T-helper 2 cell treated with Interferon-gamma antibody and Interleukin-4, amounts not matched to agents 100 ng/mL and 5 ng/mL, for 36 hours (primary cell): ENCODE results near the gene CA5A. TPM values are rescaled to one million over a fixed set of nuclear protein-coding genes. Genes with fewer than 3 reads are reported as not detected.
"Not testable (repeated sequence)": the region's sequence is repeated elsewhere in the genome, so short reads cannot be mapped to it uniquely, and the experiment has no call there.

Source experiments
- intact Hi-C: fragments of 100-400 bp; cut with micrococcal nuclease; formaldehyde crosslinking; loops from one replicate; pipeline ENCODE4 v1.15.1; 2023
- total RNA-seq: library from RNA; stranded (reverse); gene quantifications from 2 replicates; pipeline ENCODE4 v1.2.3, GENCODE V29; 2022

The CA5A gene
- total RNA-seq, 1 donor from 2014 or later = not detected

DNA sequence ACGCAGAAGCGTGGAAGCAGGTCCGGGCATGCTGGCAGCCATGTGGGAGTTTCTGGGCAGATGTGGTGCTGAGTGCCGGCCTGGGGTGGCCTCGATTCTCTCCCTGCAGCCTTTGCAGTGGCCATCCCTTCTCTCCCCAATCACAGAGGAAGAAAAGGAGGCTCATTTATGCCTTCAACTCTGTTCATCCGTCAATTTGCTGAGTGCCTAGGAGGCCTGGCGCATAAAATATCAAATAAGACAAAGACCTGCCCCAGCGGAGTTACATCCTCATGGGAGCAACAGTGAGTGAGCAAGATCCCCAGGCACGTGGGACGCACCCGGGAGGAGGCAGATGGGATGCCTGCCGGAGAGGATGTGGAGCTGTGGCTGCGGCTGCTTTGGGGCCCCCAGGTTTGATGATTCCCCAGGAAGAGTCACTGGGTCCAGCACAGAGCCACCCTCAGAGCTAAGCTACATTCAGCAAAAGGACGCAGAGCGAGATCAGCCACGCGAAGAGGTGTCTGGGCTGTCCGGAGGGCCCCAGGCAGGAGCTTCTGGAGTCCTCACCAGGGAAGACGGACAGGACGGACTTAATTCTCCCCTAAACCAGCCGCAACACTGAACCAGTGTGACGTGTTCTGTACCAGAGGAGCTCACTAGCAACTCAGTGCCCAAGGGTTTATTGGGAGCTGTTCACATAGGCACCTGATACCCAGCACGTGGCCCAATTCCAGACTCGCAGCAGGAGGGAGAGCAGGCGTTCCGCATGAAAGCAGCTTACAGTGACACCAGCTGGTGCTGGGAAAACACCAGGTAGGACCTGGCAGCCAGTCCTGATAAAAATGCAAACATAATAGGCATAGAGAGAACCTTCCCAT is 11.3 kb downstream of the CA5A start:
- intact Hi-C loops = no loop called here

DNA sequence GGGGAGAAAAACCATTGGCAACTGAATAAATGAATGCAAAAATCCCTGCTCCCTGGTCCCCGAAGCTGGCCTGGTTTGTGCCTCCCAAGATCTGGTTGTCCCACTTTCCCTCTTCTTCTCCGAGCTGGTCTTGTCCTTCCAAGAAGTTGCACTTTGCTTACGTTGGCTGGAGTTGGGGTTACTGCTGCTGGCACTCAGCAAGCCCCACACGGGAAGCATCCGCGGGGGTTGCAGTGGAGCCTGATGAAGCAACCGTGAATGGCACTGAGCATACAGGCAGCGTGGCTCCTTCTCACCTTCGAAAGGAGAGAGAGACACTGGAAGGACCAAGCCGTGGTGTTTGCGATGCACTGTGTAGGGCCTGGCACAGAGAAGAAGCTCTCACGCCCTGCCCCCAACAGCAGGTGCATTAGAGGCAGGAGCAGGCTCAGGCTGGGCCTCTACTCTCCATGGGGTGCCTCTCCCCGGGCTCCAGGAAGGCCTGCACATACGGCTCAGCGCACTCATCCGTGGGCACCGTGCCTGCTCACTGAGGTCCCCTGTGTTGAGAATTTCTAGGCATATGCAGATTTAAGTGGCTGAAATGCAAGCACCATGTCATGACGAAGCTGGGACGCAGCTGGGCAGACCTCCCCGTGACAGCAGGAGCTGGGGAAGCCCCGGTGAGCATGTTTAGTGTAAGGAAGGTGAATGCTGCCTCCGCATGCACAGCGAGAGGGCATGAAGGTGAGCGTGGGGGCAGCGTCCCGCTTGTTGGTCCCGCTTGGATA is 12.1 kb downstream of the CA5A start:
- intact Hi-C loops = no loop called here

DNA sequence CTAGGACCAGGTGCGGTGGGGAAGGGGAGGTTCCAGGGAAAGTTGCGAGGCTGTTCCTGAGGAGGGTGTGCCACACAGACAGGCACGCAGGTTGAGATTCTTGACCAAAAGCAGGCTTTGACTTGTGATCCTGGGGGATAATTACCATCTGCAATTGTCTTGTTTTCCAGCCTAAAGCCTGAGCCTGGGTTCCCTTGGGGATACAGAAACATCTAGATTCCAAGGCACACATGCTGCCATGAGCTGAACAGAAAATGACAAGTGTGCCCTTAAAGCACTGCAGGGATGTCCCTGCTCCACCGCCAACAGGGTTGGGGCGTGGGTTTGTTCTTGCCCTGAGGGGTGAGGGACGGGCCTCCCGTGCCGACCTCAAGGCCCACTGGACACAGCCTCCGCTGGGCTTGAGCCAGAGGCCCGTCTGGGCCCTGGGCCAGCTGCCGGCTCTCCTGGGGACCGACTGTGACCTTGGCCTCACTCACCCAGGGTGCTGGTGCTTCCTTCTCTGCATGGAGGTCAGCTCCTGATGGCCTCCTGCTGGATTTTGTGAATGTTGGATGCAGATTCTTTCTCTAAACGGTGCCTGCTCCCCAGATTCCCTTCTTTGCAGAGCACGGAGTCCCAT is 14.0 kb downstream of the CA5A start:
- intact Hi-C loops = no loop called here

DNA sequence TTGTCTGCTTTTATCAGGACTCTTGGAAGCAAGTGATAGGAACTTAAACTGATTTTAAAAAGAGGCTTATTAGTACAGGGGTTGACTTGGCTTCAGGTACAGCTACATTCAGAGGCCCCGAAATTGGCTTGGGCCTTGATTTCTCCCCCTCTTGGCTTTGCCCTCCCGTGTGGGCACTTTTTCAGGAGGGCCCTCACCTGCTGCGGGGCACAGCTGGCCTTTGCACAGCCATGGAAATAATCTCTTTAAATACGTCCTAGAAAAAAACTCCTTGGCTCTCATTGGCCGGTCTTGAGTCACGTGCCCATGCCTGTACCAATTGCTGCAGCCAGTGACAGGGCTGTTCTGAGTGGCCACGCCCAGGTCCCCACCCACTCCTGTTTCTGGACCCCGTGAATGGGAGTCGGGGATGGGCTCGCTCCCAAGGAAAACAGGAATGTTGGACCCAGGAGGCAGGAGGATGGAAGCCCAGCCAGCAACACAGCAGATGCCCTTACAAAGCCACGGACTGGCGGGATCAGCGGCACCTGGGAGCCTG is 15.0 kb downstream of the CA5A start:
- intact Hi-C loops = no loop called here

DNA sequence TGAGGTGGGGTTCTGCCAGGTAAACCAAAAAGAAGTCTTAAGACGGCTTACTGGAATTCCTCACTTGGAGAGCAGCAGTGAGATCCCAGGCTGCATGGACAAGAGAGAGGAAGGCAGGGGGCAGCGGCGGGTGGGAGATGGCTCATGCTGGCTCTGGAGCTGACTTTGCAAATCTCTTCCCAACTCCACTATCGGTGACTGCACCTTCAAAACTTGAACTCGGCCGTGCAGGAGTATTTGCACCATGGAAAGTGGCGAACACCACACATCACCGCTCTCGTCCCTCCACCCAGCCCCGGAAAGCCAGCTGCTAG is 16.7 kb downstream of the CA5A start:
- intact Hi-C loops = no loop called here

DNA sequence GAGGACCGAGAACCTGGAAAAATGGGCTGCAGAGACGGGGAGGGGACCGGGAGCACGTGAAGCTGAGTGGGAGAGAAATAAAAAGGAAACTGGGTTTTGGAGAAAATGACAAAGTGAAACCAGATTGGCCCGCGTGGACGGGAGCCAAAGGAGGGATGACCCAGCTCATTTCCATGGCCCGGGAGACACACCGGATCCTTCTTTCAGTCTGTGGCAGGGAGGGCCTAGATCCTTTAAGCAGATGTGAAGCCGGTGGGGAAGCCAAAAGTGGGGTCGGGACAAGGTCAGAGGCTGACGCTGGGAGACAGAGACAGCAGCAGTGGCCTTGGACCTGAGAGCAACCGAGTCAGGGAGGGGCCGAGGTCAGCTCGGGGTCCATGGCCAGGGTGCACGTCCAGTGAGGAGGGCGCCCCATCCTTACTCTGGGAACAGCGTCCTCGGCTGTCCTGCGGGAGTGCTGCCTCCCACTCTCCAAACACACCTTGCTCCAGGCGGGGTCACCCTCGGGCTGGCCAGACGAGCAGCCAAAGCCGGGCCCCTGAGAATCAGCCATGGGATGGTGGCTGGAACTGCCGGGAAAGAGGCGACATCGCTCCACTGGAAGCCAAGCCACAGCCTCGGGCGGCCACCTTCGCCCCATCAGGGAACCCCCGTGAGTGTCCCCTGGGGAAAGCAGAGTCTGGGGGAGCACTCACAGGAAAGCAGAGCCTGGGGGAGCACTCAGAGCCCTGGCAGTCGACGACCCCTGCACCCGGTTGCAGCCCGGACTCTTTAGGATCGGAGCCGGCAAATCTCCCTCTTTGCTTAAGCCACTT is 17.3 kb downstream of the CA5A start:
- intact Hi-C loops = no loop called here

DNA sequence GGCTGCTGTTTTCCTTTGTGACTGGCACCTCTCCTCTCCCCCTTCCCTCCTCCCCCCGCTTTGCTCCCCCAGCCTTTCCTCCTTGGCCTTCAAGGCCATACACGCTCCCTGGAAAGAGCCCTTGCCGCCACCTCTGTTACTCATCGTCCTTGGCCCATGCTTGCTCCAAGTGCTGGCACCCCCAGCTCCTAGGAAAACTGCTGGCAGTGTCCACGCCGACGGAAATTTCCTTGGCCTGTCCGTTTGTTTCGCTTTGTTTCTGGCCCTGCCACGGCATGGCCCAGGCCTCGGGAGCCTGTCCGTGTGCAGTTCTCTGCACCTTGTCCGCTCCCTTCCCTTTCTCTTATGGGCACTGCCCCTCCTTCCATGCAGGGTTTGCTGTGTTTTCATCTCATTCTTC is 18.0 kb downstream of the CA5A start:
- intact Hi-C loops = no loop called here

DNA sequence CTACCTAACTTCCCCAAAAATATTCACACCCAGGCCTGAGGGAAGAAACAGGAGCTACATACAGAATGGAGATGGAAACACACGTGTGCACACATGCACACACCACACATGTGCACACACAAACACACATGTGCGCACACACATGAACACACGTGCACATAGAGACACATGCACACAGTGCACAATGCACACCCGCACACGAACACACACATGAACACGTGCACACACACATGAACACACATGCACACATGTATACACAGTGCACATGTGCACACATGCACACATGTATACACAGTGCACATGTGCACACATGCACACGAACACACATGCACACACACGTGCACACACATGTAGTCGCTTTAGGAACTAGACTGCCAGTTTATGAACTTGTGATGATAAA is 18.8 kb downstream of the CA5A start:
- intact Hi-C loops = no loop called here

DNA sequence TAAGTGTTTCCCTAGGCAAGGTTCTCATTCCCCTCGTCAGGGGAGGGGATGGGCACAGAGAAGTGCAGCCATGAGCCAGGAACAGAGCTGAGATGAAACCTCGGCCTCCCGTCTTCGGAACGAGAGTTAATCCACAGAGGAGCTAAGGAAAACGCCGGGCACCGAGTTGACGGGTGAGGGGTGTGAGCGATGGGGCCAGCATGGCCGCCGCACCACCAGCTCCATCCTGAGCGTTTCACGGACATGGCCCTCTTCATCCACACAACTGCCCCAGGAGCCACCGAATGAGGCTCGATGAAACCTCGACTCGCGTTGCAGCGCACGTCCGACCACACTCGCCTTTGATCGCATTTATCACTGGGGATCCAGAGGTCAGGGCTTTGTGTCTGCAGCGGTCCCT is 21.5 kb downstream of the CA5A start:
- intact Hi-C loops = no loop called here

DNA sequence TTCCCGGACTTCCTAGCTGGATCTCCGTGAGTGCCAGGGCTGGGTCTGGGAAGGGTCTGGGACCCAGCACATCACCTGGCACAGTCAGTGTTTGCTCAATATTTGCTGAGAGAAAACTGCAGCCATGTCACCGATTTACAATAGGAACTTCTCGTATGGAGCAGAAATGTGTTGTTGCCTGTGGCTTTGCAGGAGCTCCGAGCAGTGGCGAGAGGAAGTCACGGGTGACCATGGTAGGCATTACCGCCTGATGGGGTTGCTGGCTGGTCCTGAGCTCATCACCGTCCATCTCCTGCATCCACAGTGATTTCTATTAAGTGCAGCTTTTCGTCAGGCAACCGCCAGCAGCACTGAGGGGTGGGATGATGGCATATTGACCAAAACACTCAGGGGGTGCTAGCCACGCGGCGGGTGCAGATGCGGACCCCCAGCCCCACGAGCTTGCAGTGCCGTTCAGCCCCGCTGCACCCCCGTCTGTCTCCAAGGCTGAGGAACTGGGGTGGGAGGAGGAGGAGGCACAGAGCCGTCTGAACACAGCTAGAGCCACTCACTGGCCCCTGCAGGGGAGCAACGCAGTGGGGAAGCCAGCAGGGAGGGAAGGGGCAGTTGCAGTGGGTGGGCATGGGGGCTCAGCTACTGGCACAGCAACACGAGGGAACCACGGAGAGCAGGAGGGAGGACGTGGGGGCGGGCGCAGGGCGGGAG is 22.2 kb downstream of the CA5A start:
- intact Hi-C loops = not testable (repeated sequence)

DNA sequence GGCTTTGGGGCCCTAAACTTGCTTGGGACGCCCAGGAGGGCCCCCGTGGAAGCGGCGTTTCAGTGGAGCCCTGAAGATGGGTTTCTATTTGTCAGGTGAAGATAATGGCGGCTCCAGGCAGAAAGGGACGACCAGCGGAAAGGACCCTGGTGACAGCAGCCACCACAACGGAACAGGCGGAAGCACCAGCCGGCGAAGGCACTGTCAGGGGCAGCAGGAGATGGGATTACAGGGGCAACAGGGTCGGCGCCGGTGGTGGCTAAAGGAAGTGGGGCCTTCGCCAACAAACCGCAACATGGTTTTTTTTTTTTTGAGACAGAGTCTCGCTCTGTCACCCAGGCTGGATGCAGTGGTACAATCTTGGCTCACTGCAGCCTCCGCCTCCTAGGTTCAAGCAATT is 23.6 kb downstream of the CA5A start:
- intact Hi-C loops = not testable (repeated sequence)

DNA sequence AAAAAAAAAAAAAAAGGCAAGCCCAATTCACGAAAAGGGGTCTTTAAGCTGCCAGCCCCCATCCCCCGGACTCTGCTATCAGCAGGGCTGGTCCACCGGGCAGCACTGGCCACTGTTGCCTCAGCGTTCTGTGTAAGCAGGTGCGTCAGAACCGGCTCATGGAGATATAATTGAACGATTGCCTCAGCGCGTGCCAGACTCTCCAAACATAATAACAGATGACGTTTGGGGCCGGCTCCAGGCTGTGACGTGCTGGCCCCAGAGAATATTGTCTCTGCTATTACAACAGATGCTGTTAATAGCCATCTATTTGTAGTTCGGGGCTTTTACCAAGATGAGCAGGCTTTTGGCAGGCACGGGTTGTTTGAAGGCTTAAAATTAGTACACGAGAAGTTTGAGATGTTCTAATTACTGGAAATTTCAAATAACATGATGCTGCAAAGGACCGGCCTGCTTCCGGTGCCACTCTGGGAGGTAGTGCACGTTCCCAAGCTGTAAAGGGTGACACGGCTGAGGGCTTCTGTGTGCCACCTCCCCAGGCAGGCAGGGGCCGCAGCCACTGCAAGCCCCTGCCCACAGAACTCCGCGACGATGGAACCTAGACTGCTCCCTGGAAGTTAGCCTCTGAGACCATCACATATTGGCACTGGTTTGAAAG is 25.1 kb downstream of the CA5A start:
- intact Hi-C loops = not testable (repeated sequence)

DNA sequence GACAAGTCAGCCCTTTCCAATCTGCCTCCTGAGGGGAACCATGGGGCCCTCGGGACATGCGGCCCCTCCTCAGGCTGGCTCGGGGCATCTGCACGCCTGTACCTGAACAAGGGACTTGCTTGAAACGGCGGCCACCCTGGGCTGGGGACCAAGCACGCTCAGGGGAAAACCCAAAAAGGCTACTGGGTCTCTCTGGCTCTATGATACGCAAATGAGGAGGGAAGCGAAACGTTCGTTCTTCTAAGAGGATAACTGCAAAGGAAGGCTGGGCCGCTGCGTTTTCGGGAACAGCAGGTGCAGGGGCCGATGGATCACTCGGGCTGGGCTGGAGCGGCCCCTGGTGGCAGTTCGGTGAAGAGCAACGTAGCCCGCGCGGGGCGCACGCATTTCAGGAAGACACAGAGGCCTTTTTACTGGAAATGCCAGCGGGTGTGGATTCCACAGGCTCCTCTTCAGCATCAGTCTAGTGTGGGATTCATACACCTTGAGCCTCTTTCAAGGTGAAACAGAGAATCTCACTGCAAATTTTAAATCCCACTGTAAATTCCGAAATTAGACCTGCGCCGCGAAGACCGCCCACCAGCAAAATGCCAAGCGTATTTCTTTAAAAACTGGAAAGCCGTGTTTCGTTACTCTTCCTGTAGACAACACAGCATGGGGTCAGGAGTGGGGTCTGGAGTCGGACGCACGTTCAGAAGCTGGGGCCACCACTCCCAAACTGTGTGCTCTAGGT is 27.0 kb downstream of the CA5A start:
- intact Hi-C loops = loop anchor here (1.0 to 2.0 kb wide), 4 partner anchors 31 to 130 kb away; no protein-coding TSS in a partner anchor

DNA sequence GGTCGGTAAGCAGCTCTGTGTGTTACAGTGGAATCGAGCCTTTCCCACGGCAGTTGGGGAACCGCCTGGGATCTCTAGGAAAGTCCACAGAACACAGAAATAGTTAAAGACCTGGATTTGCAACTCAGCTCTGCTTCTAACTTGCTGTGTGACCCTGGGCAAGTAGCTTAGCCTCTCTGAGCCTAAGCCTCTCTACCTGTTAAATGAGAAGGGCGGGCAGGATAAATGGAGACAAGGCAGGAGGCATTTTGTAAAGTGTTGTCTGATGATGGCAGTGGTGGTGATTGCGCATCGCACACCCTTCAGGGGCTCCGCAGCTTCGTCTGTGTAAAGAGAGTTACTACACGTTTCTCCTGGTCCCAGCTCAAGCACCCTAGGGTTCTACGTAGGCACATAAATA is 28.2 kb downstream of the CA5A start:
- intact Hi-C loops = loop anchor here (2.0 kb wide), 1 partner anchor 37 kb away; no protein-coding TSS in a partner anchor

DNA sequence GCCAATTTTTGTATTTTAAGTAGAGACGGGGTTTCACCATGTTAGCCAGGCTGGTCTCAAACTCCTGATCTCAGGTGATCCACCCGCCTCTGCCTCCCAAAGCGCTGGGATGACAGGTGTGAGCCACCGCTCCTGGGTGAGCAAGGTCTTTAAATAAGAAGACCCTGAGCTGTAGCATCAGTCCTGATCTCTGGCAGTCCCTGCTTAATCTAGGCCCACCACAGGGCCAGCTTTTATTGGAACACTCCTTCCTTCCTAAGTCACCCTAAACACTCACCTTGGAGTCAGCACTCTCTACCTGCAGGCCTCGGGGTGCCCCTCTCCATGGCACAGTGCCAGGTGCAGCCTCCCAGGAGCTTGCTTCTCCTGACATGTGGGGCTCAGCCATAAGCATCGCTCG is 30.8 kb downstream of the CA5A start:
- intact Hi-C loops = not testable (repeated sequence)

DNA sequence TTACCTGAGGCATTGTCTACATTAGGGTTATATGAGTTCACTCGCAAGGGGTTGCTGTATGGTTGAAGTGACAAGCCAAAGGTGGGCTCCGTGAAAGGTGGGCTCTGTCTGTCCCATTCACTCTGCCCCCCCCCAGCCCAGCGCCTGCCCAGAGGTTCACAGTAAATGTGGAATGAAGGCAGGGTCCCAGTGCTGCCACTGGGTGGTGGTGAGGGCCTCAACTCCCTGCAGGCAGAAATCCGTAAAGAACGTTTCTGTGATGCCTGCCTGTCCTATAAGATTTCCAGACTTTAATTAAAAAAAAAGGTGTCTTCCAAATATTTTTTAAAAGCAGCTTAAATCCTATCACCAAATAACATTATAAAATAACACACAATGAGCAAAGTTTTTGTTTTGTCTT is 31.4 kb downstream of the CA5A start:
- intact Hi-C loops = not testable (repeated sequence)

DNA sequence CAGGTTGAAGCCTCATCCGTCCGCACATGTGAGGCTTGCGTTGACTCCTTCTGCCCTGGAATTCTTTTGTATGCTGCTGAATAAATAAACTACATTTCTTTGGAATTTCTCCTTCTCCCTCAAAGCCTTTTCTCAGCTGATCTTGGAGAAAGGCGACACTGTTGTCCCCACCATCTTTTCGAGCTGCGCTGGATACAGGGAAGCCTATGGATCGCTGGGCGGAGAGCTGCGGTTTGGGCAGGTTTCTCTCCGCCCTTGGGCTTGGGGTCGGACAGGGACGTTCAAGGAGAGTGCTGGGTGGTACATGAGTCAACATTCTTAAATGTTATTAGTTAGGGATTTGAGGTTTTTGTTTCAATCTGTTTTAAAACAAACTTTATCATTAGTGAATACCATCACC is 35.8 kb downstream of the CA5A start:
- intact Hi-C loops = not testable (repeated sequence)

DNA sequence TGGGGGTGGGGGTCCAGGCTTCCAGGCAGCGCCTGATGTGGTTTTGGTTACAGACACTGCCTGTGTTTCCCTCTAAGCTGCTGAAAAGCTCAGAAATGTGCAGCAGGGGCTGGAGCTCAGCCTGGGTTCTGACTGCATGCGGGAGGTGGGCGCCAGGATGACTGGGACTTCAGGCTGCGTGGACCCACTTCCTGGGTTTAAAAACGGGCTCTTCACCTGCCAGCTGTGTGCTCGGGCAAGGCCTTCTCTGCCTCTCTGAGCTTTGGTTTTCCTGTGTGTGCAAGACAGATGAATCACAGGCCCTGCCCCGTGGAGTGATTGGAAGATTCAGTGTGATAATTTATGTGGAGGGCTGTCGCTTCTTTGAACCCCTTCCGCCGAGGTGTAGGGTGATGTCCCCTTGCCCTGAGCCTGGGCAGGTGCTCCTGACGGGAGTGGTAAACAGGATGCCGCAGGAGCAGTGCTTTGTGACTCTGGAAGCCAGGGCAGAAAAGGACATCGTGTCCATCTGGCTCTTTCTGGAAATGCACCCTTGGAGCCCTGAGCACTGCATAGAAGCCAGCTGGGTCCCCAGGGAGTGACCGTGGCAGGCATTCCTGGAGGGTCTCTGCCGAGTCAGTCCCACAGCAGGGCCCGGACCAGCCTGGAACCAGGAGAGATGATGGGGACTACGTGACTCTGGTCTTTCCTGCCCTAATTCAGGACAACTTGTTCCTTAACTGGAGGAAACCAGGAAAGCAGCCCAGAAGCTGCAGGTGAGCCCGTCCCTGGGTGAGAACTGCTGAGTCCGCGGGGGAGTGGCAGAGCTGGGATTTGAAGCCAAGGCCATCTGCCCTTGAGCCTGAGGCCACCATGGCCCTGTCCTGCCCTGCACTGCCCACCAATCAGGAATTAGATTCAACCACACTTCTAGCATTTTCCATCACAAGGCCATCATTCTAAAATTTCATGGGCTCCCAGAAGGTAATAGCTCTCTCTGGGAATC is 38.5 kb downstream of the CA5A start:
- intact Hi-C loops = loop anchor here (2.0 kb wide), 1 partner anchor 53 kb away; the partner anchor contains the start of gene BANP
